Transverse colon (tissue), 4 donors: Measurements from ENCODE around the gene PUM2.

Source experiments
- CTCF ChIP-seq, 5 experiments: fragments of 200-600 bp in 3 of 5; fragments of 450-650 bp in 2 of 5; sonication (generic) in 3 of 5; IDR thresholded peaks; 1 replicate in 2 of 5; 2 replicates in 3 of 5; pipeline ENCODE4 v1.5.1; 2016 to 2017; ENCODE audit warnings: antibody characterized with exemption in 5 of 5, inconsistent platforms in 3 of 5, mild to moderate bottlenecking in 2 of 5, moderate library complexity in 1 of 5
- POLR2A ChIP-seq: fragments of 450-650 bp; IDR thresholded peaks from one replicate; pipeline ENCODE4 v1.6.1; 2016; ENCODE audit warnings: antibody characterized with exemption, mild to moderate bottlenecking, moderate library complexity
- POLR2AphosphoS5 ChIP-seq, 3 donors: sonication (generic); formaldehyde crosslinking; IDR thresholded peaks; one replicate each; pipeline ENCODE4 v1.6.1; 2016; ENCODE audit warnings: antibody characterized with exemption in 3 of 3

- no peak for TF ChIP-seq POLR2A
- no peak for TF ChIP-seq CTCF (IDR thresholded peaks at IDR 0.05)
- TF ChIP-seq POLR2AphosphoS5 (IDR thresholded peaks at IDR 0.05): no peak
Observed at GRCh38 chr2:20304411-20304810, 46.2 kb downstream of the PUM2 start.
